GM04504 (cell line): ENCODE results near the gene GLIPR1.
"Not testable (repeated sequence)": the region's sequence is repeated elsewhere in the genome, so short reads cannot be mapped to it uniquely, and the experiment has no call there.

Source experiments
- DNase-seq: peaks from one replicate; pipeline ENCODE4 v3.0.0-alpha.2; 2012; ENCODE audit warnings: low read depth

The GLIPR1 gene

GRCh38 chr12:75521224-75521623, 40.7 kb downstream of the GLIPR1 start:
- DNase-seq: not testable (repeated sequence)

GRCh38 chr12:75522124-75522523, 41.6 kb downstream of the GLIPR1 start:
- DNase-seq: not testable (repeated sequence)

GRCh38 chr12:75525263-75525662, 44.7 kb downstream of the GLIPR1 start:
- DNase-seq: no peak

GRCh38 chr12:75526655-75527511, 46.3 kb downstream of the GLIPR1 start:
- no peak for DNase-seq

GRCh38 chr12:75528272-75528671, 47.7 kb downstream of the GLIPR1 start:
- no peak for DNase-seq

GRCh38 chr12:75528692-75529091, 48.1 kb downstream of the GLIPR1 start:
- DNase-seq: no peak

- no peak for DNase-seq
Observed at GRCh38 chr12:75529316-75529715, 48.8 kb downstream of the GLIPR1 start.

GRCh38 chr12:75529826-75530225, 49.3 kb downstream of the GLIPR1 start:
- no peak for DNase-seq

- DNase-seq: no peak
Observed at GRCh38 chr12:75533239-75533638, 52.7 kb downstream of the GLIPR1 start.

GRCh38 chr12:75539889-75540288, 59.3 kb downstream of the GLIPR1 start:
- DNase-seq: no peak

- DNase-seq: no peak
Observed at GRCh38 chr12:75542942-75543341, 62.4 kb downstream of the GLIPR1 start.

GRCh38 chr12:75543529-75543928, 63.0 kb downstream of the GLIPR1 start:
- DNase-seq: no peak

- no peak for DNase-seq
Observed at GRCh38 chr12:75545636-75546035, 65.1 kb downstream of the GLIPR1 start.

GRCh38 chr12:75548879-75549278, 68.3 kb downstream of the GLIPR1 start:
- DNase-seq: no peak

GRCh38 chr12:75549989-75550388, 69.4 kb downstream of the GLIPR1 start:
- DNase-seq: no peak

GRCh38 chr12:75550401-75551240, 70.1 kb downstream of the GLIPR1 start:
- no peak for DNase-seq

GRCh38 chr12:75551477-75551876, 70.9 kb downstream of the GLIPR1 start:
- no peak for DNase-seq

GRCh38 chr12:75553398-75553797, 72.8 kb downstream of the GLIPR1 start:
- DNase-seq: no peak
